Prostate gland (tissue), 2 donors: ENCODE data around the gene KRT35. TPM values are rescaled to one million over a fixed set of nuclear protein-coding genes. Genes with fewer than 3 reads are reported as not detected.

Experiments
- DNase-seq: peaks from one replicate; pipeline ENCODE4 v3.0.0-alpha.2; 2019; ENCODE audit warnings: low spot score
- H3K27ac ChIP-seq, 2 donors: fragments of 200-600 bp; sonication (generic); 2 replicates each; pipeline ENCODE4 v1.5.1; 2017 to 2019
- H3K27me3 ChIP-seq: fragments of 200-600 bp; sonication (generic); replicated peaks from 2 replicates; pipeline ENCODE4 v1.5.1; 2019; ENCODE audit not compliant: insufficient read depth
- H3K36me3 ChIP-seq, 2 donors: fragments of 200-600 bp; sonication (generic); 1 replicate in 1 of 2; 2 replicates in 1 of 2; pipeline versions ENCODE4 v1.5.1 to v1.8.1; 2017 to 2019
- H3K4me1 ChIP-seq: fragments of 200-600 bp; sonication (generic); replicated peaks from 2 replicates; pipeline ENCODE4 v1.5.1; 2019
- H3K4me3 ChIP-seq, 2 donors: fragments of 200-600 bp; sonication (generic); 2 replicates each; pipeline ENCODE4 v1.5.1; 2017 to 2019
- H3K9me3 ChIP-seq: fragments of 200-600 bp; sonication (generic); 2 replicates; pipeline ENCODE4 v1.5.1; 2017
- CTCF ChIP-seq, 4 experiments: fragments of 200-600 bp in 2 of 4; fragments of 450-650 bp in 2 of 4; sonication (generic) in 2 of 4; IDR thresholded peaks; 1 replicate in 3 of 4; 2 replicates in 1 of 4; pipeline ENCODE4 v1.5.1; 2016 to 2019; ENCODE audit warnings: antibody characterized with exemption in 4 of 4, mild to moderate bottlenecking in 2 of 4, moderate library complexity in 2 of 4
- POLR2A ChIP-seq: fragments of 450-650 bp; IDR thresholded peaks from one replicate; pipeline ENCODE4 v1.6.1; 2016; ENCODE audit warnings: antibody characterized with exemption, mild to moderate bottlenecking
- POLR2AphosphoS5 ChIP-seq: sonication (generic); formaldehyde crosslinking; IDR thresholded peaks from one replicate; pipeline ENCODE4 v1.6.1; 2017; ENCODE audit warnings: antibody characterized with exemption
- WGBS: methylation state at CpG from one replicate; pipeline ENCODE4 v1.1.5; 2018; 5-methylcytosine and 5-hydroxymethylcytosine counted together
- intact Hi-C: fragments of 100-400 bp; cut with DNase I; formaldehyde crosslinking; loops from one replicate; pipeline ENCODE4 v1.14.2; 2022
- total RNA-seq, 2 donors: library from RNA; depleted of rRNA; stranded (reverse); fragments of >200 nt; gene quantifications; one replicate each; pipeline ENCODE4 v1.1.0, GENCODE V29; 2016

Gene KRT35
- total RNA-seq, 2 donors from 2014 or later, result not detected

- intact Hi-C loops, result loop anchor here (5.0 kb wide), 1 partner anchor 43 kb away; the partner anchor contains the start of gene KRT13
- no peak overlapping the region for H3K27ac ChIP-seq
- no peaks in the 10 kb centered on the region for H3K4me1 ChIP-seq
- TF ChIP-seq POLR2AphosphoS5, result no peak
- TF ChIP-seq CTCF (IDR thresholded peaks at IDR 0.05), result no peak
- no peak for TF ChIP-seq POLR2A
- no peaks in the 10 kb centered on the region for H3K27me3 ChIP-seq
- 82% methylated on average over 11 of the region's 11 CpGs for WGBS
- DNase-seq, result no peak
- H3K9me3 ChIP-seq, result no peaks in the 10 kb centered on the region
- H3K4me3 ChIP-seq, result no peak overlapping the region
- no peaks in the 10 kb centered on the region for H3K36me3 ChIP-seq
These were observed 16.8 kb downstream of the KRT35 start for GRCh38 chr17:41464173-41464572.

- Histone ChIP-seq H3K4me3 (no peak overlapping the region), H3K27ac (no peak overlapping the region), H3K9me3 (no peaks in the 10 kb centered on the region), H3K4me1 (no peaks in the 10 kb centered on the region), H3K36me3 (no peaks in the 10 kb centered on the region), H3K27me3 (no peaks in the 10 kb centered on the region)
- intact Hi-C loops, result loop anchor here (5.0 kb wide), 1 partner anchor 44 kb away; the partner anchor contains the start of gene KRT13
- 96% methylated on average over 8 of the region's 8 CpGs for WGBS
- TF ChIP-seq POLR2AphosphoS5, result no peak
- no peak for TF ChIP-seq POLR2A
- no peak for TF ChIP-seq CTCF (IDR thresholded peaks at IDR 0.05)
- no peak for DNase-seq
These were observed 17.2 kb downstream of the KRT35 start for GRCh38 chr17:41463746-41464145.

GRCh38 chr17:41462705-41463104 lies 18.2 kb downstream of the KRT35 start:
- Histone ChIP-seq H3K4me3 (no peak overlapping the region), H3K9me3 (no peaks in the 10 kb centered on the region), H3K36me3 (no peaks in the 10 kb centered on the region), H3K27ac (no peak overlapping the region), H3K27me3 (no peaks in the 10 kb centered on the region), H3K4me1 (no peaks in the 10 kb centered on the region)
- TF ChIP-seq CTCF (IDR thresholded peaks at IDR 0.05) (no peak), POLR2AphosphoS5 (no peak), POLR2A (no peak)
- intact Hi-C loops, result loop anchor here (5.0 kb wide), 1 partner anchor 45 kb away; the partner anchor contains the start of gene KRT13
- DNase-seq, result no peak
- WGBS, result 71% methylated on average over 15 of the region's 15 CpGs

- TF ChIP-seq POLR2A (no peak), CTCF (IDR thresholded peaks at IDR 0.05) (no peak), POLR2AphosphoS5 (no peak)
- intact Hi-C loops, result no loop called here
- Histone ChIP-seq H3K36me3 (no peaks in the 10 kb centered on the region), H3K4me3 (no peak overlapping the region), H3K9me3 (no peaks in the 10 kb centered on the region), H3K27me3 (no peaks in the 10 kb centered on the region), H3K4me1 (no peaks in the 10 kb centered on the region), H3K27ac (no peak overlapping the region)
- DNase-seq, result no peak
- 64% methylated on average over 4 of the region's 4 CpGs for WGBS
These were observed 23.3 kb downstream of the KRT35 start for GRCh38 chr17:41457676-41458075.

GRCh38 chr17:41456204-41456603 lies 24.7 kb downstream of the KRT35 start:
- H3K27ac ChIP-seq, result no peak overlapping the region
- H3K36me3 ChIP-seq, result no peaks in the 10 kb centered on the region
- no peak overlapping the region for H3K4me3 ChIP-seq
- WGBS, result 96% methylated on average over 3 of the region's 3 CpGs
- intact Hi-C loops, result no loop called here
- DNase-seq, result no peak
- H3K27me3 ChIP-seq, result no peaks in the 10 kb centered on the region
- TF ChIP-seq POLR2AphosphoS5 (no peak), CTCF (IDR thresholded peaks at IDR 0.05) (no peak), POLR2A (no peak)
- H3K9me3 ChIP-seq, result no peaks in the 10 kb centered on the region
- H3K4me1 ChIP-seq, result no peaks in the 10 kb centered on the region
